ENCODE data around the gene GRK4. TPM values are rescaled to one million over a fixed set of nuclear protein-coding genes. Genes with fewer than 3 reads are reported as not detected.
"Not testable (repeated sequence)": the region's sequence is repeated elsewhere in the genome, so short reads cannot be mapped to it uniquely, and the experiment has no call there.

GRK4 gene
- total RNA-seq, 1 donor from 2014 or later = 2.1 TPM

GRCh38 chr4:2944091-2944482, 19.3 kb upstream of the GRK4 start:
- CTCF ChIA-PET = no interaction called here
- POLR2A ChIA-PET = interaction anchor here (0.6 to 2.4 kb wide), 2 partner anchors 9 to 172 kb away, joined by 4 to 5 read pairs; no protein-coding TSS in a partner anchor
- no peak overlapping the region for H3K4me3 Mint-ChIP-seq
- DNase-seq = no peak
- no peaks in the 10 kb centered on the region for H3K27me3 Mint-ChIP-seq
- TF ChIP-seq CTCF (IDR thresholded peaks at IDR 0.05) = no peak
- intact Hi-C loops (cut with micrococcal nuclease) = no loop called here
- H3K4me1 Mint-ChIP-seq = no peaks in the 10 kb centered on the region
- peaks cover 95% of the 10 kb centered on the region for H3K36me3 Mint-ChIP-seq (ENCODE audit: low read depth)
- no peaks in the 10 kb centered on the region for H3K9me3 Mint-ChIP-seq
- H3K27ac Mint-ChIP-seq = no peak overlapping the region
- ATAC-seq (ENCODE audit: low read depth) = no peak

- TF ChIP-seq CTCF (IDR thresholded peaks at IDR 0.05) = no peak
- Mint-ChIP-seq H3K27ac (no peak overlapping the region), H3K9me3 (no peaks in the 10 kb centered on the region), H3K27me3 (no peaks in the 10 kb centered on the region), H3K4me1 (no peaks in the 10 kb centered on the region), H3K4me3 (no peak overlapping the region), H3K36me3 (ENCODE audit: low read depth) (peaks cover 95% of the 10 kb centered on the region)
- DNase-seq = no peak
- ATAC-seq (ENCODE audit: low read depth) = no peak
- CTCF ChIA-PET = no interaction called here
- intact Hi-C loops (cut with micrococcal nuclease) = no loop called here
- POLR2A ChIA-PET = interaction anchor here (0.6 to 2.4 kb wide), 2 partner anchors 9 to 173 kb away, joined by 4 to 5 read pairs; no protein-coding TSS in a partner anchor
Observed at GRCh38 chr4:2944586-2945526, 18.5 kb upstream of the GRK4 start.

GRCh38 chr4:2945619-2946604, 17.5 kb upstream of the GRK4 start:
- CTCF ChIA-PET; intact Hi-C loops (cut with micrococcal nuclease); H3K9me3 Mint-ChIP-seq; H3K4me1 Mint-ChIP-seq; DNase-seq; ATAC-seq (ENCODE audit: low read depth); H3K27me3 Mint-ChIP-seq; H3K4me3 Mint-ChIP-seq; H3K27ac Mint-ChIP-seq: not testable (repeated sequence)
- H3K36me3 Mint-ChIP-seq (ENCODE audit: low read depth) = peaks cover 95% of the 10 kb centered on the region
- POLR2A ChIA-PET = interaction anchor here (0.6 to 2.4 kb wide), 2 partner anchors 11 to 72 kb away, joined by 4 to 5 read pairs; no protein-coding TSS in a partner anchor

GRCh38 chr4:2946812-2947600, 16.4 kb upstream of the GRK4 start:
- ATAC-seq (ENCODE audit: low read depth) = no peak
- intact Hi-C loops (cut with micrococcal nuclease) = no loop called here
- CTCF ChIA-PET = interaction anchor here (2.0 kb wide), 1 partner anchor 10 kb away, joined by 6 read pairs; no protein-coding TSS in a partner anchor
- no peak for DNase-seq
- POLR2A ChIA-PET = interaction anchor here (0.6 kb wide), 2 partner anchors 71 to 224 kb away, joined by 3 to 4 read pairs; no protein-coding TSS in a partner anchor
- no peak for TF ChIP-seq CTCF (IDR thresholded peaks at IDR 0.05)
- H3K27ac Mint-ChIP-seq = no peak overlapping the region
- no peaks in the 10 kb centered on the region for H3K4me1 Mint-ChIP-seq
- H3K36me3 Mint-ChIP-seq (ENCODE audit: low read depth) = peaks cover 94% of the 10 kb centered on the region
- H3K27me3 Mint-ChIP-seq = no peaks in the 10 kb centered on the region
- H3K4me3 Mint-ChIP-seq = no peak overlapping the region
- no peaks in the 10 kb centered on the region for H3K9me3 Mint-ChIP-seq

- POLR2A ChIA-PET = no interaction called here
- no peak for DNase-seq
- no peak for ATAC-seq (ENCODE audit: low read depth)
- CTCF ChIA-PET = interaction anchor here (1.2 to 2.0 kb wide), 3 partner anchors 11 to 90 kb away, joined by 4 to 6 read pairs (median 4); no protein-coding TSS in a partner anchor
- Mint-ChIP-seq H3K9me3 (no peaks in the 10 kb centered on the region), H3K4me3 (no peak overlapping the region), H3K36me3 (ENCODE audit: low read depth) (peaks cover 94% of the 10 kb centered on the region), H3K27me3 (no peaks in the 10 kb centered on the region), H3K27ac (no peak overlapping the region), H3K4me1 (no peaks in the 10 kb centered on the region)
- intact Hi-C loops (cut with micrococcal nuclease) = no loop called here
- TF ChIP-seq CTCF (IDR thresholded peaks at IDR 0.05) = no peak
Observed at GRCh38 chr4:2947926-2948325, 15.4 kb upstream of the GRK4 start.
